GM20431 (cell line): Measurements from ENCODE around the gene KERA.

ENCODE experiments used
- in situ Hi-C: fragments of 300-500 bp; cut with MseI, MboI; formaldehyde crosslinking; loops from one replicate; pipeline ENCODE4 v1.15.0; 2020; ENCODE audit warnings: low sequenced_read_pairs; ENCODE audit not compliant: unreplicated experiment

KERA gene

DNA sequence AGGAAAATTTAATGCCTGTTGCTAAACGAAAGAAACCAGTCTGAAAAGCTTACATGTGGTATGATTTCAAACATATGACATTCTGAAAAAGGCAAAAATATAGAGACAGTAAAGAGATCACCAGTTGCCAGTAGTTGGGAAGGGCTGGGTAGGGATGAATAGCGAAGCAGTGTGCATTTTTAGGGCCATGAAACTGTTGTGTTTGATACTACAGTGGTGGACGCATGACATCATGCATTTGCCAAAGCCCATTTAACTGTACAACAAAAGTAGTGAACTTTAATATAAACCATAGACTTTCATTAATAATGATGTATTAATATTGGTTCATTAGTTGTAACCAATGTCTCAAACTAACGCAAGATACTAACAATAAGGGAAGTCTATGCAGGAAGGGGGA lies 38.4 kb downstream of the KERA start:
- in situ Hi-C loops: no loop called here

DNA sequence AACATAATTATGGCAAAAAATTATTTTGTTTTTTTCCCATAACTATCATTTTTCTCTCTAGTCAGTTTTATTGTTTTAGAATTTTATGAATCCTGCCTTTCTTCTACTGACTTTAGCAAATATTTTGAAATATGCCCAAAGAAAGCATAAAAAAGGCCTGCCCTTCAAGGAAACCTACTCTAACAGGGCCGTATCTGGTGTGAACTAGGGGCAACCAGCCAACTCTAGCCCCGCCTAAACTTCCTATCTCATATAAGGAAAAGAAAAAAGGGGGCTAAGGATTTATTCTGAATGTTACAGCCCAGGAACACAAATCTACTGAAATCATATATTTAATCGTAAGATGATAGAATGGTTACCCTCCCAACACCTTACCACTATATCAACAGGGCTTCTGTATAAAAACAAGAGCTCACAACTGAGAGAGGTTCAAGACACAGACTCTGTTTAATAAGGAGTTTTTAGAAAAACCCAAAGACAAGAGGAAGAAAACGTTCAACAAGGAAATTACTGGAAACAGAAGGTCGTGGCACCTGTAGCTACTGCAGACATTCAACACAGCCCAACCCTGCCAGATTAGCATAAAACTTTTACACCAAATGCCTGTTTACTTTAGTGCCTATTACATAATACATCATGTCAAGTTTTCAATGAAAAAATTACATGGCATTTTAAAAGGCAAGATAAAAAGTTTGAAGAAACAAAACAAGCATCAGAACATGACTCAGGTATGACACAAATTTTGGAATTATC lies 40.1 kb downstream of the KERA start:
- in situ Hi-C loops: no loop called here

DNA sequence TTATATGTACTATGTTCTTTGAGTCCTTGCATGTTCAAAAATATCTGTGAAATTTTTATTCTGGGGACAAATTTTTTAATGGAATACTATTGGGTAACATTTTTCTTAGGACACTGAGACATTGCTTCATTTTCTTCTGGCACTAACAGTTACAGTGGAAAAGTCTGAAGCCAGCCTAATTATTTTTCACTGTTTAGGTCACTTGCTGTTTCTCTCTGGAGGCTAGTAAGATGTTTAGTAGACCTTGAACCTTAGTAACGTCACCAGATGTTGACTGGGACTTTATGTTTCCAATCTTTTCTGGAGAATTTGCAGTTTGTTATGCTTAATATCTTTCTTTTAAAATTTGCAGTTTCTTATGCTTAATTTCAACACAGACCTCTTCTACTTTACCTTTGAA lies 40.8 kb downstream of the KERA start:
- in situ Hi-C loops: no loop called here

DNA sequence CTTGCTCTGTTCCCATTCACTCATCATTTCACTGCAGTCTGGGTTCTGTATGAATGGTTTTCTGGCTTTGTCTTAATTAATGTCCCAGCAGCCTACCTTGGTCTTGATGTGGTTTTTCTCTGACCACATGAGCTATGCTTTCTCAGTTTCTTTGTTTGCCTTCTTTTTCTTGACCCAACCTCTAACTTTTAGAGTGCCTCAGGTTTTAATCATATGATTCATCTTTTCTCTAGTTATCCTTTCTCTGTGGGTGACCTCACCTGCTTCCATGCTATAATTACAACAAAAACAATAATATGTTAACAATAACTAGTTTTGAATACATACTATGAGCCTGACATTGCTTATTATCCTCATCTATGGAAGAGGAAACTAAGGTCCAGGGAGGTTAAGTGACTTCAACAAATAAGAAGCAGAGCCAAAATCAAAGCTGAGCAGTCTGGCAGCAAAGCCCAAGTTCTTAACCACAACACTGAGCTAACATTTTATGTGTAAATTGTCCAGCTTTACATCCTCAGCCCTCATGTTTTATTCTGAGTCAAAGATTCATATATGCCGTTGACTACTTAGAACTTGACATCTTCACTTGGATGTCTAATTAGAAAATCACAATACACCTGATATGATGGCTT lies 48.4 kb downstream of the KERA start:
- in situ Hi-C loops: no loop called here

DNA sequence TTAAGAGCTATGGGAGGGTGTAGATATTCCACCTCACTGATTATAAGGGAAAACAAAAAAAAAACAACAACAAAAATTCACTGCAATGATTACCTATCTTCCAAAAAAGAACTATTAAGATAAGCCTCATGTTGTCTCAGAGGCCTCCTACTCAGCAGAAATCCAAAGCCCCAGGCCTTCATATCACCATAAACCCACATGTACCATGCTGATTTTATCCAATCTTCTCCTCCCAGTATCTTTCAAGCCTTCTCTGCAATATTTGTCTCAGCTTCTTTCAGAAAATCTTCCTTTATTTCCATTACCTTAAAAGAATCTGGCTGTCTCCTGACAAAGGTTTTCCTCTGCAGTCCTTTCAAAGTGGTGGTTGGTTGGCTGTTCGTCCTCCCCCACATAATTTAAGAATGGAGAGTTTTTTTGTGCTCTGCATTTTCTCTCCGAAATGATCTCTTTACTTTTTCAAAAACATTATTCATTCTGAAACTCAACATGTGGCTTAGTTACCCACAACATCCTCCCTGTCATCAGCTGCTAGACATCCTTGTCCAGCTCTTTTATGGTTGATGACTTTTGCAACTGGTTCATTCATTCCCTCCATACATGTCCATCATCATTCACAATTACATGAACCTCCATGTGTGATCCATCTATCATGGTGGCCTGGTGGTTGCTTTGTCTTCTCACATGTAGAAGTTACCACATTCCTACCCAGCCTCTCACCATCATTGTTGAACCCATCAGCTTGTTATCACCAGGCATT lies 50.1 kb downstream of the KERA start:
- in situ Hi-C loops: no loop called here

DNA sequence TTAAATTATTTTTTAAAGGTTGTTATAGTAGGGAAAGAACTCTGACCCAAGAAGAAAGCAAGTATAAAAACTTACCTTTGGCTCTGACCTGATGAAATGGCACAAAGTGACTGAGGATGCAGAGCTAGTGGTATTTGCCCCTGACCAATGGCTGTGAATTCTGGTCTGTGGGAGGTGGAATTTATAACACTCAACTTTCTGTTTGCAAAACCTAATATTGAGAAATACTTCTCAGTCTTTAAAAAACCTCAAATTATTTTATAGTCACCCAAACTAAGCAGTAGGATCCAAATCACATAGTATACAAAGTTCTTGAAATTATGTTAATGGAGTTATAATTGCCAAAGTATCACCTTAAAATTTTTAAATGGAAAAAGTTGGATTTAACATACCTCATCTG lies 53.0 kb downstream of the KERA start, which contains the start of gene EPYC:
EPYC (minus strand) TSS at position 101 of the 400 bp plus-strand sequence. CDS start 2,407 bp downstream, outside the sequence.
- in situ Hi-C loops: no loop called here

DNA sequence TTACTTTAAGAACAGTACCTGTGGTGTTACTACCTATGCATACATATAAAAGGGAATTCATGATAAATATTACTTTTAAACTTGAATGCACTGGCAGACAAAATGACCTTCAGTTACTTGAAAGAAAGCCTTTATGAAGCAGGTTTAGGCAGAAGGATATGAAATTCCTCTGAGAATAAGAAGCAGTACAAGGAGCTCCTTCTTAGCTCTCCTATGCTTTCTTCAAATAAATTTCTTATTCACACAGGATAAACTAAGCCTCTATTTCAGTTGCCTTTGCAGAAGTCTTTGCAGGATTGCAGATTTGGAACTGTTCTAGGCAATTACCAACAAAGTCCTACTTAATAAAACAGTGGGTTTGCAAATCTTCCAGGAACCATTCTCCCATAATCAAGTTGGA lies 54.1 kb downstream of the KERA start:
- in situ Hi-C loops: no loop called here

DNA sequence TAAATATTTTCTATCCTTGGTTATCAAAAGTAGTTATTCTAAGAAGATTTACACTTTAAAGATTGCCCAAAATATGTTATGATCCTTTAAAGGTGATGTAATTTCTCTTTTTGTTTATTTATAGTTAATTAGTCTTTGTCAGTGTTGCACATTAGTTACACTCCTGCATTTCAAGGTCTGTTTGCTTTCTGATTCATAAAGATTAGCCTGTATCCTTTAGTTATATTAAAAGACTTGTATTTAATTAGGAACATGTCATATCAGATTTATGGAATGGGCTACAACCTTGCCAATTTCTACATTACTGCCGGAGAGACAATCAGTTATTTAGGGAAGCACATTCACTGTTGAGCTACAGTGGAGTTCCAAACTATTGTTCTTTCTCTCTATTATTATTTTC lies 56.5 kb downstream of the KERA start:
- in situ Hi-C loops: no loop called here
